H1 (cell line): ENCODE results near the gene SUCLG2. TPM values are rescaled to one million over a fixed set of nuclear protein-coding genes. Genes with fewer than 3 reads are reported as not detected.

ENCODE experiments used
- CTCF ChIA-PET: fragments of 300-600 bp; sonication (Branson Sonifier 250); formaldehyde crosslinking; loops from one replicate; lab custom pipeline; 2021; ENCODE audit not compliant: partially characterized antibody; lab: Charles Lee
- POLR2A ChIA-PET: fragments of 300-600 bp; sonication (Branson Sonifier 250); formaldehyde crosslinking; loops from one replicate; lab custom pipeline; 2021; ENCODE audit warnings: inconsistent platforms; ENCODE audit not compliant: partially characterized antibody; lab: Charles Lee
- DNase-seq, 2 experiments: peaks; one replicate each; pipeline versions ENCODE4 v3.0.0 to v3.0.0-alpha.2; 2010 to 2022; ENCODE audit warnings: low spot score in 2 of 2, low read depth in 1 of 2, mixed read lengths in 1 of 2
- FAIRE-seq: peaks from 2 replicates; lab custom pipeline; 2011; peaks lifted over from hg19 to GRCh38; lab: Jason Lieb, UNC
- H2AFZ ChIP-seq: 2 replicates; pipeline ENCODE4 v1.8.1; 2012; ENCODE audit warnings: low read length, inconsistent platforms
- H2AK5ac ChIP-seq: 2 replicates; pipeline ENCODE4 v1.6.1; 2013; ENCODE audit warnings: low read depth, low read length
- H2BK120ac ChIP-seq: replicated peaks from 2 replicates; pipeline ENCODE3; 2013; ENCODE audit warnings: low read depth, low read length, inconsistent platforms
- H2BK12ac ChIP-seq: 2 replicates; pipeline ENCODE4 v1.6.1; 2013; ENCODE audit warnings: low read depth, low read length
- H2BK15ac ChIP-seq: 2 replicates; pipeline ENCODE4 v1.6.1; 2013; ENCODE audit warnings: low read length
- H2BK20ac ChIP-seq: 2 replicates; pipeline ENCODE4 v1.6.1; 2013; ENCODE audit warnings: low read length
- H2BK5ac ChIP-seq: 2 replicates; pipeline ENCODE4 v1.6.1; 2013; ENCODE audit warnings: low read depth, low read length
- H3K14ac ChIP-seq: 2 replicates; pipeline ENCODE4 v1.6.1; 2013; ENCODE audit warnings: inconsistent platforms; ENCODE audit not compliant: insufficient read length
- H3K18ac ChIP-seq: 2 replicates; pipeline ENCODE4 v1.6.1; 2013; ENCODE audit warnings: low read length; ENCODE audit errors: extremely low read depth
- H3K23ac ChIP-seq: 2 replicates; pipeline ENCODE4 v1.6.1; 2013; ENCODE audit warnings: inconsistent platforms; ENCODE audit not compliant: insufficient read length
- H3K23me2 ChIP-seq: 2 replicates; pipeline ENCODE4 v1.6.1; 2013; ENCODE audit warnings: low read depth, low read length
- H3K27ac ChIP-seq: 2 replicates; pipeline ENCODE4 v1.6.1; 2011; ENCODE audit warnings: low read depth, low read length, inconsistent platforms
- H3K27me3 ChIP-seq, 4 experiments: replicated peaks in 1 of 4; 1 replicate in 1 of 4; 2 replicates in 3 of 4; pipeline versions ENCODE4 v1.6.1 to v1.8.1; 2011 to 2013; ENCODE audit warnings: low read length in 3 of 4, mild to moderate bottlenecking in 3 of 4, inconsistent platforms in 2 of 4, mixed read lengths in 2 of 4, moderate library complexity in 1 of 4; ENCODE audit not compliant: control insufficient read depth in 3 of 4, insufficient read depth in 3 of 4; ENCODE audit errors: extremely low read depth in 1 of 4
- H3K36me3 ChIP-seq, 4 experiments: 2 replicates each; pipeline versions ENCODE4 v1.6.1 to v1.8.1; 2011 to 2013; ENCODE audit warnings: mild to moderate bottlenecking in 4 of 4, low read length in 3 of 4, moderate library complexity in 2 of 4, control low read depth in 1 of 4, inconsistent platforms in 1 of 4; ENCODE audit not compliant: insufficient read depth in 4 of 4, control insufficient read depth in 2 of 4
- H3K4ac ChIP-seq: replicated peaks from 2 replicates; pipeline ENCODE3; 2013; ENCODE audit warnings: low read length, low read depth, mixed read lengths, inconsistent platforms; ENCODE audit not compliant: insufficient read length
- H3K4me1 ChIP-seq, 4 experiments: replicated peaks in 1 of 4; 1 replicate in 1 of 4; 2 replicates in 3 of 4; pipeline versions ENCODE4 v1.6.1 to v1.8.1; 2011 to 2013; ENCODE audit warnings: low read length in 3 of 4, inconsistent platforms in 2 of 4, mixed read lengths in 1 of 4; ENCODE audit not compliant: insufficient read depth in 4 of 4, control insufficient read depth in 3 of 4
- H3K4me2 ChIP-seq, 2 experiments: 2 replicates each; pipeline versions ENCODE4 v1.6.1 to v1.8.1; 2011 to 2013; ENCODE audit warnings: low read depth in 2 of 2, low read length in 2 of 2, control low read depth in 1 of 2, inconsistent platforms in 1 of 2, mild to moderate bottlenecking in 1 of 2; ENCODE audit not compliant: insufficient read depth in 1 of 2
- H3K4me3 ChIP-seq, 4 experiments: fragments of 200-600, 300-600 bp in 1 of 4; sonication (generic), shearing (Covaris generic), sonication (Bioruptor Twin) in 1 of 4; 2 replicates each; pipeline versions ENCODE4 v1.5.1 to v1.8.1; 2011 to 2016; ENCODE audit warnings: low read length in 4 of 4, low read depth in 3 of 4, control low read depth in 2 of 4, inconsistent platforms in 2 of 4, mild to moderate bottlenecking in 2 of 4, mixed read lengths in 1 of 4, moderate library complexity in 1 of 4; ENCODE audit not compliant: insufficient read depth in 2 of 4; ENCODE audit errors: extremely low read depth in 1 of 4
- H3K56ac ChIP-seq: replicated peaks from 2 replicates; pipeline ENCODE3; 2013; ENCODE audit warnings: low read depth, mild to moderate bottlenecking, mixed read lengths, low read length, inconsistent platforms; ENCODE audit not compliant: insufficient read length
- H3K79me1 ChIP-seq: 2 replicates; pipeline ENCODE4 v1.6.1; 2013; ENCODE audit warnings: low read depth, low read length, control low read depth
- H3K79me2 ChIP-seq, 2 experiments: 2 replicates each; pipeline versions ENCODE4 v1.6.1 to v1.8.1; 2012 to 2013; ENCODE audit warnings: low read length in 2 of 2, mild to moderate bottlenecking in 2 of 2, inconsistent platforms in 1 of 2; ENCODE audit not compliant: insufficient read depth in 2 of 2, control insufficient read depth in 1 of 2
- H3K9ac ChIP-seq, 4 experiments: replicated peaks in 1 of 4; 1 replicate in 1 of 4; 2 replicates in 3 of 4; pipeline versions ENCODE4 v1.6.1 to v1.8.1; 2011 to 2013; ENCODE audit warnings: low read depth in 3 of 4, low read length in 3 of 4, control low read depth in 2 of 4, mild to moderate bottlenecking in 2 of 4, moderate library complexity in 2 of 4, inconsistent platforms in 1 of 4; ENCODE audit errors: extremely low read depth in 1 of 4
- H3K9me3 ChIP-seq, 2 experiments: 2 replicates each; pipeline versions ENCODE4 v1.6.1 to v1.8.1; 2012 to 2013; ENCODE audit warnings: mild to moderate bottlenecking in 2 of 2, moderate library complexity in 2 of 2, control low read depth in 1 of 2, inconsistent platforms in 1 of 2, low read depth in 1 of 2, low read length in 1 of 2, mixed read lengths in 1 of 2; ENCODE audit not compliant: insufficient read depth in 2 of 2
- H4K20me1 ChIP-seq, 2 experiments: replicated peaks in 1 of 2; 2 replicates each; pipeline versions ENCODE3 to v1.8.1; 2011 to 2013; ENCODE audit warnings: inconsistent platforms in 2 of 2, low read length in 2 of 2, mild to moderate bottlenecking in 1 of 2; ENCODE audit not compliant: insufficient read depth in 2 of 2, control insufficient read depth in 1 of 2
- H4K5ac ChIP-seq: 2 replicates; pipeline ENCODE4 v1.6.1; 2013; ENCODE audit warnings: low read length, low read depth, mixed read lengths, inconsistent platforms; ENCODE audit not compliant: insufficient read length
- H4K8ac ChIP-seq: 2 replicates; pipeline ENCODE4 v1.8.0; 2013; ENCODE audit warnings: mild to moderate bottlenecking, moderate library complexity, low read length, inconsistent platforms; ENCODE audit not compliant: insufficient read depth; ENCODE audit errors: extremely low read depth
- H4K91ac ChIP-seq: replicated peaks from 2 replicates; pipeline ENCODE3; 2013; ENCODE audit warnings: low read length, mixed read lengths, inconsistent platforms; ENCODE audit not compliant: insufficient read length
- SIN3A ChIP-seq, 2 experiments: IDR thresholded peaks in 1 of 2; conservative IDR thresholded peaks in 1 of 2; 2 replicates each; pipeline ENCODE4 v1.6.1; 2011 to 2012; ENCODE audit warnings: low read length in 2 of 2, improper control_type of control experiment in 1 of 2, low read depth in 1 of 2, mild to moderate bottlenecking in 1 of 2
- SRF ChIP-seq: IDR thresholded peaks from 2 replicates; pipeline ENCODE4 v1.6.1; 2011; ENCODE audit warnings: mild to moderate bottlenecking, low read depth, low read length, moderate library complexity
- WGBS, 2 experiments: shearing (Covaris generic) in 1 of 2; methylation state at CpG; one replicate each; pipeline versions ENCODE4 v1.1.6 to v1.1.7; 2013 to 2015; ENCODE audit warnings: low lambda C conversion rate in 2 of 2, mixed read lengths in 2 of 2, inconsistent platforms in 1 of 2, low coverage in 1 of 2, missing lambda C conversion rate in 1 of 2; ENCODE audit not compliant: insufficient replicate concordance in 2 of 2, insufficient coverage in 1 of 2, insufficient read length in 1 of 2; ENCODE audit errors: extremely low coverage in 1 of 2, missing lambda C conversion rate in 1 of 2; 5-methylcytosine and 5-hydroxymethylcytosine counted together
- polyA plus RNA-seq, 7 experiments: library from polyadenylated mRNA; depleted of rRNA in 3 of 7; stranded (reverse) in 5 of 7; unstranded in 2 of 7; fragments of >200 nt in 5 of 7; fragments of 200-250 nt in 2 of 7; gene quantifications; 1 replicate in 5 of 7; 2 replicates in 1 of 7; 4 replicates in 1 of 7; pipeline versions ENCODE4 v1.2.1 to v1.2.3, GENCODE V29; 2011 to 2013; ENCODE audit warnings: missing spikeins in 2 of 7, mixed read lengths in 2 of 7
- total RNA-seq: library from RNA; stranded (reverse); fragmentation: NEBNext Ultra II Directional; extraction: Animal tissue kit (Norgen Biotek cat#: 25700); gene quantifications from 2 replicates; pipeline ENCODE4 v1.2.1, GENCODE V29; 2021

Gene SUCLG2
- total and polyA plus RNA-seq, 2 of the 8 experiments (the other 6 are each of a cell fraction or from before 2014, with no cell fraction given) = 12.9 to 46.2 TPM

- H3K27ac ChIP-seq = no peak overlapping the region
- POLR2A ChIA-PET = interaction anchor here (0.6 kb wide), 1 partner anchor 236 kb away, joined by 3 read pairs; no protein-coding TSS in a partner anchor
- WGBS, 2 experiments = 100% methylated on average over 3 of the region's 3 CpGs; no CpG with 5 or more reads in 1 of the 2 experiments
- no peak overlapping the region for H3K4me2 ChIP-seq
- H2AFZ ChIP-seq = no peak overlapping the region
- H3K56ac ChIP-seq = no peak overlapping the region
- no peak overlapping the region; the same call in 1 of the 2 replicates for H2AK5ac ChIP-seq
- TF ChIP-seq SRF = no peak
- no peak for TF ChIP-seq SIN3A (conservative IDR thresholded peaks at IDR 0.05 in 1 of 2, IDR thresholded peaks at IDR 0.05 in 1 of 2; ENCODE audit: low read depth in 1 of 2, low read length in 2 of 2)
- H3K27me3 ChIP-seq = no peaks in the 10 kb centered on the region
- H3K23me2 ChIP-seq = no peaks in the 10 kb centered on the region
- H2BK12ac ChIP-seq = no peak overlapping the region
- H2BK20ac ChIP-seq = no peak overlapping the region
- H3K36me3 ChIP-seq = no peaks in the 10 kb centered on the region
- H2BK15ac ChIP-seq = no peak overlapping the region
- H4K20me1 ChIP-seq = peaks cover 0 to 2% of the 10 kb centered on the region in 2 experiments
- H4K5ac ChIP-seq = no peak overlapping the region
- H4K8ac ChIP-seq = no peak overlapping the region
- H3K79me1 ChIP-seq = no peaks in the 10 kb centered on the region
- no peak overlapping the region for H3K4ac ChIP-seq
- DNase-seq (no peak), FAIRE-seq (no peak)
- no peaks in the 10 kb centered on the region for H3K79me2 ChIP-seq
- no peaks in the 10 kb centered on the region for H3K4me1 ChIP-seq
- no peak overlapping the region for H4K91ac ChIP-seq
- no peak overlapping the region for H2BK120ac ChIP-seq
- CTCF ChIA-PET = interaction anchor here (0.5 to 1.3 kb wide), 2 partner anchors 30 to 306 kb away, joined by 3 read pairs; no protein-coding TSS in a partner anchor
- H3K18ac ChIP-seq = no peak overlapping the region
- H3K14ac ChIP-seq = no peak overlapping the region
- H3K9me3 ChIP-seq = no peaks in the 10 kb centered on the region
- no peak overlapping the region for H3K23ac ChIP-seq
- H3K4me3 ChIP-seq = no peak overlapping the region
- H3K9ac ChIP-seq = no peak overlapping the region
- no peak overlapping the region for H2BK5ac ChIP-seq
Measured at GRCh38 chr3:67484085-67484484, 170.3 kb downstream of the SUCLG2 start.
